Hematopoietic multipotent progenitor cell treated with erythropoietin and hydrocortisone succinate and interleukin-3 and kit ligand, for 4 days (in vitro differentiated cells): ENCODE data around the gene ZNF774.
"Not testable (repeated sequence)": the region's sequence is repeated elsewhere in the genome, so short reads cannot be mapped to it uniquely, and the experiment has no call there.

Source experiments
- DNase-seq: peaks from one replicate; pipeline ENCODE4 v3.0.0-alpha.2; 2015

The ZNF774 gene

DNA sequence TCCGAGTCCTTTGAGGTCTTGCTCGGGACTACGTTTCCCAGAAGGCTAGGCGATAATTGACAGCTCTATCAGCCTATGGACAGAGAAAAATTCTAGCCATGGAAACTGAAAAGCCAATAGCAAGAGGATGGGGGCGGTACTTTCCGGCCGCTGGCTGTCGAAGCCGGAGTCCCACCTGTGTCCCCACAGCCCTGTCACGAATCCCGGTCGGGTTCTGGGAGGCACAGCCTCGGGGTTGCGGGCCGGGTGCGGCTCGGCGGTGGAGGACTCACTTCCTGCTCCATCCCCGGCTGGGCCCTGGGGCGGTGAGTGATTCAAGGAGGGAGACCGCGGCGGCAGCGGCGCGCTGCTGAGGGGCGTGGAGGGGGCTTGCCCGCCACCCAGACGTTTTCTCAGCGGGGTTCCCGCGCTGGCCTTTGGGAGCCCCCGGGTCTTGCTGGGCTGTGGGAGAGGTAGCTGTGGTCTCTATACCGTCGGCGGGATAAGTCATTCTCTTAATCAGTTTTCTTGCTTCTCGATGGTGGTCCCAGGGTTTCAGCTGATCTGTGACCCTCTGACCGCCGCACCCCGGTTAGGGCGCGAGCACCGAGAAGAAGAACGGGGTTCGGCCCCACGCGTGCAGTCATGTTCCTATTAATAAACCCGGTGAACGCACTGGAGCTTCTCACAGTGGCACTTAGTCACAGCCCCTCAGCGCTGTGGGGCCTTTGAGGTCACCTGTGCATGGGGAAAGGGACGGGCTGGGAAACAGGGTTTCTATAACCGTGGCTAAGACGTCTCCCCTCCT lies at the start of gene ZNF774:
Gene ZNF774 (plus strand): TSS at position 178 of the 787 bp plus-strand sequence. CDS start 2,377 bp downstream, outside the sequence.
- DNase-seq = peak; percentile 97

DNA sequence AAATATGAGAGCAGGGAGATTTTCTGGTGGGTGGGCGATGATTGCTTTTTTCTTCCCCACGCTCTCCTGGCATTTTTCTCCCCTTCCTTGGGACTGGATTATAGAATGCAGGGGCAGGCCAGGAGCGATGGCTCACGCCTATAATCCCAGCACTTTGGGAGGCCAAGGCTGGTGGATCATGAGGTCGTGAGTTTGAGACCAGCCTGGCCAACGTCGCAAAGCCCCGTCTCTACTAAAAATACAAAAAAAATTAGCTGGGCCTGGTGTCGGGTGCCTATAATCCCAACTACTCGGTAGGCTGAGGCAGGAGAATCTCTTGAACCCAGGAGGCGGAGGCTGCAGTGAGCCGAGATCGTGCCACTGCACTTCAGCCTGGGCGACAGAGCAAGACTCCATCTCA lies 46.7 kb upstream of the ZNF774 start:
- not testable (repeated sequence) for DNase-seq

DNA sequence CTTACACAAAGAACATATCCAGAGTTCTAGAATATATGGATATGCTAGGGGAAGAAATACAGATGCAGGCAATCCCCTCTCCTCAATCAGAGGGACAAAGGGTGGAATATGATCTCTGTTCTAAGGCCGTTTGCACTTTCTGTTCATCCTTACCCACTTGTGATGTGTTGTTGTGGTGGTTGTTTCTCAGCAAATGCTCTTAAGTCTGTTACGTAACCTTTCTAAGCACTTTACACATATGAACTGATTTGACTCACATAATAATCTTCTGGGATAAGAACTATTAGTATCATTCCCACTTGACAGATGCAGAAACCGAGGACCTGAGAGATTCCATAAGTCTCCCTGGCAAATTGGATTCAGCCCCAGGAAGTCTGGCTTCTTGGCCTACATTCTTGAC lies 46.2 kb upstream of the ZNF774 start:
- no peak for DNase-seq

DNA sequence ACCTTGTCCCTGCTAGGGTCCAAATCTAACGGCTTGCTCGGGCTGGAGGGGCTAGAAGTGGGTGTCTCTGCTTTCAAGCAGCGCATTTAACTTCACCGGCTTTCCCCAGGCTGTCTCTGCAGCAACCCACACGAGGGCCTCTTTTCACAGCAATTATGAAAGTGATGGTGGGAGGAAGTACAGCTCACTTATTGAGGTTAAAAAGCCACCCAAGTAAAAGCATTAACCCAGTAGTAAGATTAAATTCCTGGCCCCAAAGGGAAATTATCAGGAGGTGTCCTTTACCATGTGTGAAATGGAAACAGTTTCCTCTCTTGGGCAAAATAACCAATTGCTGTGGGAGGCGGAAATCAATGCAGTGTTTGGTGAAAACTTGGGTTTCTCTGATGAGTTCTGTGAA lies 45.5 kb upstream of the ZNF774 start:
- peak; percentile 22 for DNase-seq

DNA sequence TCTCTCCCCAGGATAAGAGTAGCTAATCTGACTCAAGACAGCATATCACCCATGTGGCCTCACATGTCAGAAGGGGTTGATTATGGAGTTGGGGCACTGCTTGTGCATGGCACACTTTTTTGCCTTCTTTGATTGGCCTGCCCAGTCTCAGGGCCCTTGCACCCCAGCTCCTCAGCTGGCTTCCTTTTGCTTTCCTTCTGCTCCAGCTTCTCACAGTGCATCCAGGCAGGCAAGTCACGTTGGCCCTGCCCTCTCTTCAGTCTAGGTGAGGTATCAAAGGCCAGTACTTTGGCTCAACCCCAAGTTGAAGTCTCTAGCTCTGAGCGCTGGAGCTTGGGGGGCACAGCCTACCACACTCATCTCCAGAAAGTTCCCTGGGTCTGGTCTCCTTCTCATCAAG lies 44.4 kb upstream of the ZNF774 start:
- no peak for DNase-seq

DNA sequence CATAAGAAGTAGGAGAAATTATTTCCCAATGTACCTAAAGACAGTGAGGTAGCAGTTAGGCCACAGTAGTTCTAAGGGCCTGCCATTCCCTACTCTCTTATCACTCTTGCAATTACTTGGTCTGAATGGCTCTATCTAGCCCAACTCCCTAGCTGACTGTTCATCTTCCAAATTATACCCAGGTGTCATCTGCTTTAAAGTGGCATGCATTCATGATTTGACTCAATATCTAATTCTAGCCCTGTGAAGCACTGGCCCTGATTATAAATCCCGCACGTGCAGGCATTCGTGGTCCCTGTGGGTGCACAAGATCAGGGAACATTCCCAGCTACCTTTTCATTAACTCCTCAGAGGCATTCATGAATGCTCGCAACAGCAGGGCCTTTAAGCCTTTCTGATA lies 43.1 kb upstream of the ZNF774 start:
- peak; percentile 17 for DNase-seq

DNA sequence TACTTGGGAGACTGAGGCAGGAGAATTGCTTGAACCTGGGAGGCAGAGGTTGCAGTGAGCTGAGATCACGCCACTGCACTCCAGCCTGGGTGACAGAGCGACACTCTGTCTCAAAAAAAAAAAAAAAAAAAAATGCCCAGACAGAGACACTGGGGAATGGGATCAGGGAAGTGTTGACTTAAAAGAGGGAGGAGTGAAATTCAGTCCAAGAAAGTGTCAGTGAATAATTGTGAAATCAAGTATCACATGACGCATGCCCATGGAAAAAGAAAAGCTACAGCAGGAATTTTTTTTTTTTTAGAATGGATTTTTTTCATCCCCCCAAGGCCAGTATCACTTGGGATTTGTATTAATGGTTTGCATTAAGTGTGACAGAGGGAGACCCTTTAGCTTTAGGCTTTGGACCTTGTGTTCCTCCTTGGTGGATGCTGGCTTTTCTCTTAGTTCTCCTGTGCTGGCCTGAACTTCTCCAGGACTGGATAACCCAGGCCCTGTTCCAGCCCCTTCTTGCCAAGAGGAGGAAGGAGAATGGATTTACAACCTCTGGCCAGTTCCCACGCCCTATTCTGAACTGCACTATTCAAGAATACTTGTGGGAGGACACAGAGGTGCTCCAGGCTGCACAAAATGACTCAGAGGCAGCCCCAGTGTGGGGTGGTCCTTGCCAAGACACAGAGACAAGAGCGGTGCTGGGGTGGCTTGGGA lies 36.7 kb upstream of the ZNF774 start:
- DNase-seq = no peak

DNA sequence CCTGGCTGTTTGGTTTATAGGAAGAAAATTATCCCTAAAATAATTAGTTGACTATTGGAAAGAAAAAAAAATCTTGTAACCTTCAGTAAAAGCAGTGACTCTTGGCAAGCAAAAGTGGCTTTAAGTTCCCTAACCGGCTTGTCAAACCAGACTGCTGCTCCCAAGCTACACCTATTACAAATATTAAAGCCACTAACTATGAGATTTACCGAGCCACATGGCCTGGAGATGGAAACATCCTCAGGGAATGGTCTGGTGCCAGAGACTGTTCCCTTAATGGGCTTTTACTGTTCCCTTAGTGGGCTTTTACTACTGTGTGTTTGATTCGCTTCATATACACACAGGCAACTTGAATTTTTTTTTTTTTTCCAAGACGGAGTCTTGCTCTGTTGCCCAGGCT lies 35.9 kb upstream of the ZNF774 start:
- DNase-seq = no peak

DNA sequence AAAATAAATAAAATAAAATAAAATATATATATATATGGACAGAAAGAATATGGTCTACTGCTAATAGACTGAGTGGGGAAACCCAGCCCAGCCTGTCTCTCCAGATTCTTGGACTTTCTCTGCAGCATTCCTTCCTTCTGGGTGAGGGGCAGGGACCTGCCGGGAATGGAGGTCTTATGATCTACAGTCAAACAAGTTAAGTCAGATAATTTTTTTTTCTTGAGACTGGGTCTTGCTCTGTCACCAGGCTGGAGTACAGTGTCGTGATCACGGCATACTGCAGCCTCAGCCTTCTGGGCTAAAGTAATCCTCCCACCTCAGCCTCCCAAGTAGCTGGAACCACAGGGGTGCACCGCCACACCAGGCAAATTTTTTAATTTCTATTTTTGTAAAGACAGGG lies 33.5 kb upstream of the ZNF774 start:
- DNase-seq = no peak

DNA sequence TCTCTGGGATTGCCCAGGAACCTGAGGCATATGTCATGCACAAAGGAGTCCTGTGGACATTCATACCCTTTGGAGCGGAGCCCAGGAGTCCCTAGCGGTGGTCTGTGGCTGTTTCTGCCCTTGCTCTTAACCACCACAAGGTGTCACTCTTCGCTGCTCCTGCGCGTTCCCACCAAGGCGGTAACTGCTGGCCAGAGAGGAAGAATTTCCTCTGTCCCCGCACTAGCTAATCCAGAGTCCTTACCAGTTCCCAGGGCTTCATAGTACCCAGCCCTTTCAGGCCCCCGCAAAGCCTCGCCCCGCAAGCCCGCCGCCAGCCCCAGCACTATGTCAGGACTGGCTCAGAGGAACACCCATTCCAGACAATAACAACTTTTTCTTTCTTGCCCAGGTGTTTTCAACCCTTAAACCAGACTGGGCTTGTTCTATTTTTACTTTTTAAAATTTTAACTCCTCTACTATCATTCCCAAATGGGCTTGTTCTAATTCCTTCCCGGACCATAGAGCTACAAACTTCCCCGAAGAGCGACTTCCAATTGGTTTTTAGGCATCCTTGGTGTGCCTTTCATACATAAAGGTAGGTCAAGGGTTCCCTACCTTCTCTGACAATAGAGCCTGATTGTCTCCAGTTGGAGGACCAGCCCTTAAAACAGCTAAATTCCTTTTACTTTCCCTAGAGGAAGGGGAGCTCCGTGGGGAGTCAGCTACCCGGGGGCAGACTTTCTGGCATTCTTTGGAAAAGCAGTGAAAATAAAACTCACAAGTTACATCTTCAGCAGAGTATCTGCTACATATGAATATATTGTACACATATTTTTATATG lies 31.8 kb upstream of the ZNF774 start:
- peak; percentile 92 for DNase-seq

DNA sequence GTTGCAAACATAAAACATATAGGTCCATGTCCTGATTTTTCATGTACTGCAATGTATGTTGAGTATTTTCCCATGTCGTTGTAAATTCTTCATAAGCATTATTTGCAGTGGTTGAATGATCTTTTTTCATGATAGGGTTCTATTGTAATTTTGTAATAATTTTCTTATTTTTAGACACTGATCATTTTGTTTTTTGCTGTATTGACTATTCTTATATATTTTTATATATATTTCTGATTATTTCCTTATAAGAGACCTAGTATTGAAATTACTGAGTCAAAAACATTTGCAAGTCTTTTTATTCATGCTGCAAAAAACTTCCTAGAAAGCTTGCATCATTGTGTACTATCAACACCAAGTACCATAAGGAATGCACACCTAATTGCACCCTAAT lies 31.2 kb upstream of the ZNF774 start:
- no peak for DNase-seq

DNA sequence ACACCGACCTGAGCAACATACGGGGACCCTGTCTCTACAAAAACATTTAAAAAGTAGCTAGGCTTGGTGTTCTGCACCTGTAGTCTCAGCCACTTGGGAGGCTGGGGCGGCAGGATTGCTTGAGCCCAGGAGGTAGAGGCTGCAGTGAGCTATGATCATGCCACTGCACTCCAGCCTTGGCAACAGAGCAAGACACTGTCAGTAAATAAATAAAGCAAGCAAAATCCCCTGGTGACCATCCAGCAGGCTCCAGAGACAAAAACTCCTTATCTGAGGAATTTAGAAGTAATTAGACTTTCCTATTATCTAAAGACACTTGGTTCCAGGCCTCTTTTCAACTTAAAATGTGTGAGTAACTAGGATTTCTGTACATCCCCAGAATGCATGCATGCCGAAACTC lies 29.5 kb upstream of the ZNF774 start:
- no peak for DNase-seq

DNA sequence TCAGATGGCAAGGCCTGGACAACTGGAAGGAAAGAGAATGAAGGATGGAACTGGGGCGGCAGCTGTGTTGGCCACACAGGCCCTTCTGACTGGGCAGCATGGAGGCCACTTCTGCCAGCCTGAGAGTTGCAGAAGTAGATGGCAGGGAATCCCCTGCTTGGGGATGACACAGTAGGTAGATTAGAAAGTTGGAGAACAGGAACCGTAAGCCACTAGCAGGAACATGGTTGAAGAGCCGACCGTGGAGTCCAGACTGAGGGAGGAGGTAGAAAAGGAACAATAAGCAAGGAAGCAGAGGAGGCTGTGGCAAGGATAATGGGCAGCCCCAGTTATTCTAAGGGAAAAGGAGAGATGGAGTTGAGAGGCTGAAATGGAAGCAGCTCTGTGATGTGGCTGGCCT lies 26.4 kb upstream of the ZNF774 start:
- DNase-seq = no peak

DNA sequence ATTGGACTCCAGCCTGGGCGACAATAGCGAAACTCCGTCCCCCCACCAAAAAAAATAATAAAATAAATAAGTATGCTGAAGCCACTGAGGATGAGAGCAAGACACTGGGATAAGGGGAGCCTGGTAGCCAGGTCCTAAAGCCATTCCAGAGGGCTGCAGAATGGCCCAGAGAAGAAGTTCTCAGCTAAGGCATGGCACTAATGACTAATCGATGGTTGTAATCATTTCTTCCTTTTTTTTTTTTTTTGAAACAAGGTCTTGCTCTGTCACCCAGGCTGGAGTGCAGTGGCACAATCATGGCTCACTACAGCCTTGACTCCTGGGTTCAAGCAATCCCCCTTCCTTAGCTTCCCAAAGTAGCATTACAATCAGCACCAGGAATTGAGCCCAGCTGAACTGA lies 25.6 kb upstream of the ZNF774 start:
- DNase-seq = no peak

DNA sequence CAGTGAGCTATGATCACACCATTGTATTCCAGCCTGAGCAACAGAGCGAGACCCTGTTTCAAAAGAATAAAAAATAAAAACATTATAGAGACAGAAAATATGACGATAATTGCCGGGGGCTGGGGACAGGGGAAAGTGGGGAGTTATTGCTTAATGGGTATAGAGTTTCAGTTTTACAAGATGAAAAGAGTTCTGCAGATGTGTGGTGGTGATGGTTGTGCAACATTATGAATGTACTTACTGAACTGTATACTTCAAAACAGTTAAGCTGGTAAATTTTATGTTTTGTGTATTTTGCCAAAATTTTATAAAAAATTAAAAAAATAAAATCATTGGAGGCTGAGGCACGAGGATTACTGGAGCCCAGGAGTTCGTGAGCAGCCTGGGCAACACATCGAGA lies 24.8 kb upstream of the ZNF774 start:
- peak; percentile 55 for DNase-seq

DNA sequence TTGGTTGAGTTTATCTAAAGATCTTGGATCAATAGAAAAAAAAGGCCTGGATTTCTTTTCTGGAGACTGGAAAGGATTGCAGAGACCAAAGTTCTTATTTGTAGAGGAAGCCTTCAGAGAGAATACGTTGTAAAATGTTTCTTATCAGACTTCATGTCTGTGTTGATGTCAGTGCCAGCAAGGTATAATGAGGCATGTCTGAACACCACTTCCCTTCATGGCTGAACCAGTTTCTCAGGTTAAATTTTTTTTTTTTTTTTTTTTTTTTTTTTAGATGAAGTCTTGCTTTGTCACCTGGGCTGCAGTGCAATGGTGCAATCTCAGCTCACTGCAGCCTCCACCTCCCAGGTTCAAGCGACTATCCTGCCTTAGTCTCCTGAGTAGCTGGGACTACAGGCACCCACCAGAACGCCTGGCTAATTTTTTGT lies 17.8 kb upstream of the ZNF774 start:
- DNase-seq = no peak

DNA sequence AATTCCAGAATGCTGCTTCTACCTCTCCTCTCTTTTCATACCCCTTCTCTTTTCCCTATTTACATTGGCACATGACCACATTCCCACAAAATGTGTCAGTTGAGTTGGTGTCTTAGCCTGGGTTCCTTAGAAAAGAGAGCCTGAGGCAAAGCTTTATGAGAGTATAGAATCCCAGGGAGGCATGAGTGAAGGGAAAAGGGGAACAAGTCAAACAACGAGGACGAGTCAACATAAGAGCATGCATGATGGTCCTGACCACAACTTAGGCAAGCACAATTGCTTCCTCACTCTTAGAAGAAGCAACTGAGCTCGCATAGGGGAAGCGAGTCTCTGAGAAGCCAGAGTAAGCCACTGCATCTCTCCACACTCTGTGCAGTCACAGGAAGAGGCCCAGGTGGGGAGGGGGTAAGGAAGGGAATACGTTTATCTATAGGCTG lies 15.4 kb upstream of the ZNF774 start:
- DNase-seq = peak; percentile 82

DNA sequence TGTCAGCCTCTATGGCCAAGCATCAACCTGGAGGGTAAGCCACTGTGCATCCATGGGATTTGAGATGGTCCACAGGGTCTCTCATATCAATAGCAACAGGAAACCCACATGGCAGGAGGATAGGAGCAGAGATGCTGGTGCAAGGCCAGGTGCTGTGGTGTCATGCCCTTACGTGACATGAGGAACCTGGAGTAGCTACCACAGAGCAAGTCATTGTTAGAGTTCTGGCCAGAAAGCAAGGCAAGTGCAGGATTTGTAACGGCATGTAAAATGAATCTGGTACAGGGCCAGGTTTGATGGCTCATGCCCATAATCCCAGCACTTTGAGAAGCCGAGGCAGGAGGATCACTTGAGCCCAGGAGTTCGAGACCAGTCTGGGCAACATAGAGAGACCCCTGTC lies 14.8 kb upstream of the ZNF774 start:
- DNase-seq = no peak

DNA sequence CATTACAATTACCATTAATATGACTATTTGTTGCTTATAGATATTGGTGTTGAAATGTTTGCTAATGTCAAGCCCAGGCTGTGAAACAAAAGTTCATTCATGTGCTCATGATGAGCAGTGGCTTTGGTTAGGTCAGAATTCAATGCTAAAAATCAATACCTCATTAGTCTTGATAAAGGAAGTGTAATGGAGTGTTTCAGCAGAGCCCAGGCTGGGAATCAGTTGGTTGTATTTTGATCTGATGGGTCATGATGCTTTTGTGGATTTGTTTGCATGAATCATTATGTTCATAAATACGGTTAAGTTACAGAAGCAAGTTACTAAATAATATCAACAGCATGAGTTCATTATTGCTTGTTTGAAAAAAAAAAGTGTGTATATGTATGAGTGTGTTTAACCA lies 13.6 kb upstream of the ZNF774 start:
- DNase-seq = no peak

DNA sequence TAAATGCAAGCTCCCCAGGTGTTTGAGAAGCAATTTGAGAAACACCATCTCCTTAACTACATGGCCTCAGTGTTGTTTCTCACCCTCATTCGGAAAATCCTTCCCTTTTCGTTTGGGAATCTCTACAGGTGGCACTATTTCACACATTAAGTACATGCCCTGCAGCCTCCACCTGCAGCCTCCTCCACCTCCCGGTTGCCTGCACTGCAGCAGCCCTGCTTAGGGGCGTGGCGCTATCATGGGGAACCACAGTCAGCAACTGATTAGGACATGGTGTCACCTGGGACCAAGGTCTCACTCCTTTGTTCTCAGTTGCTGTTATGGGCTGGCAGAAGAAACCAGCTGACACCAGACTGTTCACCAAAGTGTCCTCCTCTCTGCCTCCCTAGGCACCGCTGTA lies 11.7 kb upstream of the ZNF774 start:
- no peak for DNase-seq

DNA sequence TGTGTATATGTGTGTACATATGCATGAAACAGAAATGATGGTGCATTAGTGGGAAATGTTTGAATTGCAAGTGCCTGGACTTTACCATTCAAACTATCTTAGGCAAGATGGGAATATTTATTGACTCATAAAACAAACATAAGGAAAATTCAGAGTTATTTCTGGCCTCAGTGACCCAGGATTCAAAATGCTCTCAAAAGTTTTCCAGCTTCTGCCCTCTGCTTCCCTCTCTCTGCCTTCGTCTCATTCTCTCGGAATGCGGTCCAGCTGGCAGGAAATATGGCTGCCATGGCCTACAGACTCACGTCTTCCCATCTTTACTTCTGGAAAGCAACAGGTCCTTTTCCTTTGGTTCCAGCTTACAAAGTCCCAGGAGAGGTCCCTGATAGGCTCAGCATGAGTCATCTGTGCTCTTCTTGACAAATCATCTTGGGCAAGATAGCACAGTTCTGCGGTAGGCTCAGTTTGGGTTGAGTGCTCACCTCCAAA lies 8.7 kb upstream of the ZNF774 start:
- DNase-seq = no peak

DNA sequence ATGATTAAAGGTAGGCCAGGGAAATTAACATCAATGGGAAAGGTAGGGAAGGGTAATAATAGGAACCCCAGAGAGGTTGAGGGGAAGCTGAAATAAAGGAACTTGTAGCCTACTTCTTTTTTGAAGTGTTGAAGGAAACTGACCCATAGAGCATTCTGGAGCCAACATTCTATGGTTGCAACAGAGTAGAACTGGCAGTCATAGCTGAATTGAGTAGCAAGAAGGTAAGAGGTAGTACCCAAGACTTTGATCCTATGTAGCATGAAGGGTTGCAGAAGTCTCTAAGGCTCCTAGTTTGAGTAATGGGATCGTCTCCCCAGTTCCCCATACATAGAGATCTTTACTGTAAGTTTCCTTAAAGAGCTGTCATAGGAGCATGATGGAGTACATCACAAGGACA lies 7.4 kb upstream of the ZNF774 start:
- DNase-seq = no peak

DNA sequence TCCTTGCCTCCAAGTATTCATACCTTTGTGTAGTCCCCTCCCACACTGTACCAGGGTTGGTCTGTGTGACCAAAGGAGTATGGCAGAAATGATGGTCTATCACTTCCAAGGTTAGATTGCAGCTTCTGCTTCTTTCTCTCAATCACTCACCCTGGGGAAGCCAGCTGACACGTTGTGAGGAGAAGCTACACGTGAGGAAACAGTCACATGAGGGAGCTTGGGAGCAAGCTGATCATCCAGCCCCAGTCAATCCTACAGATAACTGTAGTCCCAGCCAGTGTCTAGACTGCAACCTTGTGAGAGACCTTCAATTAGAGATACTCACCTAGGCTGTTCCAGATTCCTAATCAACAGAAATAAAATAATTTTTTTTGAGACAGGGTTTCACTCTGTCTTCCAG lies 6.2 kb upstream of the ZNF774 start:
- no peak for DNase-seq
